ENCODE results near the gene MAP1LC3B.
"Not testable (repeated sequence)": the region's sequence is repeated elsewhere in the genome, so short reads cannot be mapped to it uniquely, and the experiment has no call there.

Gene MAP1LC3B

GRCh38 chr16:87360862-87361610 lies 31.1 kb upstream of the MAP1LC3B start:
- DNase-seq (ENCODE audit: low spot score), result no peak

- no peak for DNase-seq (ENCODE audit: low spot score)
Measured at GRCh38 chr16:87361916-87362619, 30.1 kb upstream of the MAP1LC3B start.

- not testable (repeated sequence) for DNase-seq (ENCODE audit: low spot score)
Measured at GRCh38 chr16:87362828-87363559, 29.1 kb upstream of the MAP1LC3B start.

GRCh38 chr16:87363771-87364455 lies 28.2 kb upstream of the MAP1LC3B start:
- DNase-seq (ENCODE audit: low spot score), result no peak

- no peak for DNase-seq (ENCODE audit: low spot score)
Measured at GRCh38 chr16:87365021-87365713, 27.0 kb upstream of the MAP1LC3B start.

GRCh38 chr16:87366288-87366687 lies 25.8 kb upstream of the MAP1LC3B start:
- DNase-seq (ENCODE audit: low spot score), result no peak

GRCh38 chr16:87366930-87367329 lies 25.2 kb upstream of the MAP1LC3B start:
- no peak for DNase-seq (ENCODE audit: low spot score)

- DNase-seq (ENCODE audit: low spot score), result no peak
Measured at GRCh38 chr16:87367529-87367928, 24.6 kb upstream of the MAP1LC3B start.

GRCh38 chr16:87368029-87368770 lies 23.9 kb upstream of the MAP1LC3B start:
- no peak for DNase-seq (ENCODE audit: low spot score)

GRCh38 chr16:87369117-87369765 lies 22.9 kb upstream of the MAP1LC3B start:
- no peak for DNase-seq (ENCODE audit: low spot score)

- no peak for DNase-seq (ENCODE audit: low spot score)
Measured at GRCh38 chr16:87369796-87370719, 22.1 kb upstream of the MAP1LC3B start.

- no peak for DNase-seq (ENCODE audit: low spot score)
Measured at GRCh38 chr16:87371261-87371866, 20.8 kb upstream of the MAP1LC3B start.

GRCh38 chr16:87372305-87372704 lies 19.8 kb upstream of the MAP1LC3B start:
- no peak for DNase-seq (ENCODE audit: low spot score)

GRCh38 chr16:87374313-87374712 lies 17.8 kb upstream of the MAP1LC3B start:
- DNase-seq (ENCODE audit: low spot score), result no peak

- no peak for DNase-seq (ENCODE audit: low spot score)
Measured at GRCh38 chr16:87375426-87376135, 16.6 kb upstream of the MAP1LC3B start.

GRCh38 chr16:87376660-87377059 lies 15.5 kb upstream of the MAP1LC3B start:
- DNase-seq (ENCODE audit: low spot score), result no peak

- DNase-seq (ENCODE audit: low spot score), result not testable (repeated sequence)
Measured at GRCh38 chr16:87379312-87379752, 12.8 kb upstream of the MAP1LC3B start.

- DNase-seq (ENCODE audit: low spot score), result no peak
Measured at GRCh38 chr16:87380403-87380802, 11.7 kb upstream of the MAP1LC3B start.
